ENCODE measurements around the gene TMC3. TPM values are rescaled to one million over a fixed set of nuclear protein-coding genes. Genes with fewer than 3 reads are reported as not detected.

TMC3 gene
- total RNA-seq, 2 experiments from 2014 or later = not detected

GRCh38 chr15:81313686-81314085, 60.3 kb downstream of the TMC3 start:
- H3K27ac Mint-ChIP-seq = peak overlapping the region; percentile 73
- peaks cover 73% of the 10 kb centered on the region for H3K36me3 Mint-ChIP-seq (ENCODE audit: low read depth)
- CTCF ChIA-PET = no interaction called here
- H3K9me3 Mint-ChIP-seq = no peaks in the 10 kb centered on the region
- H3K4me1 Mint-ChIP-seq (ENCODE audit: low read depth) = peaks cover 75% of the 10 kb centered on the region
- intact Hi-C loops (cut with micrococcal nuclease) = no loop called here
- H3K27me3 Mint-ChIP-seq (ENCODE audit: low read depth) = no peaks in the 10 kb centered on the region
- H3K4me3 Mint-ChIP-seq = no peak overlapping the region
- DNase-seq = no peak

- Mint-ChIP-seq H3K4me1 (ENCODE audit: low read depth) (peaks cover 71% of the 10 kb centered on the region), H3K36me3 (ENCODE audit: low read depth) (peaks cover 74% of the 10 kb centered on the region), H3K4me3 (no peak overlapping the region), H3K27ac (peak overlapping the region; percentile 6), H3K27me3 (ENCODE audit: low read depth) (no peaks in the 10 kb centered on the region), H3K9me3 (no peaks in the 10 kb centered on the region)
- intact Hi-C loops (cut with micrococcal nuclease) = no loop called here
- CTCF ChIA-PET = interaction anchor here (0.7 kb wide), 1 partner anchor 27 kb away, joined by 3 read pairs; no protein-coding TSS in a partner anchor
- DNase-seq = no peak
Measured at GRCh38 chr15:81312790-81313543, 61.0 kb downstream of the TMC3 start.

GRCh38 chr15:81311752-81312464, 62.1 kb downstream of the TMC3 start:
- H3K27ac Mint-ChIP-seq = peak overlapping the region; percentile 60
- peaks cover 71% of the 10 kb centered on the region for H3K4me1 Mint-ChIP-seq (ENCODE audit: low read depth)
- CTCF ChIA-PET = interaction anchor here (0.7 to 1.8 kb wide), 4 partner anchors 15 to 36 kb away, joined by 3 to 7 read pairs (median 4); no protein-coding TSS in a partner anchor
- H3K27me3 Mint-ChIP-seq (ENCODE audit: low read depth) = no peaks in the 10 kb centered on the region
- no peak for DNase-seq
- H3K9me3 Mint-ChIP-seq = no peaks in the 10 kb centered on the region
- no peak overlapping the region for H3K4me3 Mint-ChIP-seq
- peaks cover 73% of the 10 kb centered on the region for H3K36me3 Mint-ChIP-seq (ENCODE audit: low read depth)
- intact Hi-C loops (cut with micrococcal nuclease) = no loop called here

GRCh38 chr15:81310480-81310879, 63.5 kb downstream of the TMC3 start:
- H3K36me3 Mint-ChIP-seq (ENCODE audit: low read depth) = peaks cover 74% of the 10 kb centered on the region
- CTCF ChIA-PET = interaction anchor here (1.0 to 1.8 kb wide), 4 partner anchors 9 to 44 kb away, joined by 3 to 7 read pairs (median 4); no protein-coding TSS in a partner anchor
- intact Hi-C loops (cut with micrococcal nuclease) = no loop called here
- peaks cover 69% of the 10 kb centered on the region for H3K4me1 Mint-ChIP-seq (ENCODE audit: low read depth)
- no peak for DNase-seq
- peak overlapping the region; percentile 60 for H3K27ac Mint-ChIP-seq
- H3K27me3 Mint-ChIP-seq (ENCODE audit: low read depth) = no peaks in the 10 kb centered on the region
- H3K4me3 Mint-ChIP-seq = no peak overlapping the region
- H3K9me3 Mint-ChIP-seq = no peaks in the 10 kb centered on the region

GRCh38 chr15:81309647-81310450, 64.2 kb downstream of the TMC3 start:
- CTCF ChIA-PET = interaction anchor here (1.0 to 1.3 kb wide), 5 partner anchors 9 to 44 kb away, joined by 3 to 5 read pairs (median 3); partner anchors contain the start of gene STARD5
- H3K27me3 Mint-ChIP-seq (ENCODE audit: low read depth) = no peaks in the 10 kb centered on the region
- no peak overlapping the region for H3K4me3 Mint-ChIP-seq
- no peak for DNase-seq
- peaks cover 71% of the 10 kb centered on the region for H3K36me3 Mint-ChIP-seq (ENCODE audit: low read depth)
- H3K27ac Mint-ChIP-seq = peak overlapping the region; percentile 60
- intact Hi-C loops (cut with micrococcal nuclease) = no loop called here
- peaks cover 68% of the 10 kb centered on the region for H3K4me1 Mint-ChIP-seq (ENCODE audit: low read depth)
- H3K9me3 Mint-ChIP-seq = no peaks in the 10 kb centered on the region

DNA sequence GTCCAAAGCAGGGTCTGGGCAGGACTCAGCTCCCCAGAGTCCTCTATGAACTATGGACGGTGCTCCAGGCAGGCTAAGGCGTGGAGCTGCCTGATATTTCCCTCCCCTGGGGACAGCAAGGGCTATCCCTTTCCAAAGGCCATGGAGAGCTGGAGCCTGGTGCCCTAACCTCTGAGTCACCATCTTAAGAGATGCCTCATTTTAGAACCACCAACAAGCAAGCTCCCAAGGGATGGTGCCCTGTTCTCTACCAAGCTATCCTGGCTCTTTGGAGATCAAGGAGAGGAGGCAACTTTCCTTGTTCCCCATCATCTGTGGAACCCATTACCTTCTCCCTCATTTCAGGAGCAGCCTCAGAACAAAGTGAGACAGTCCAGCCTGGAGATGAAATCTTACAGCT, 65.8 kb downstream of the TMC3 start:
- H3K9me3 Mint-ChIP-seq = no peaks in the 10 kb centered on the region
- CTCF ChIA-PET = interaction anchor here (1.1 to 2.5 kb wide), 6 partner anchors 9 to 42 kb away, joined by 3 to 11 read pairs (median 7); no protein-coding TSS in a partner anchor
- no peak overlapping the region for H3K4me3 Mint-ChIP-seq
- peaks cover 83% of the 10 kb centered on the region for H3K36me3 Mint-ChIP-seq (ENCODE audit: low read depth)
- DNase-seq = no peak
- H3K4me1 Mint-ChIP-seq (ENCODE audit: low read depth) = peaks cover 75% of the 10 kb centered on the region
- intact Hi-C loops (cut with micrococcal nuclease) = no loop called here
- peak overlapping the region; percentile 24 for H3K27ac Mint-ChIP-seq
- no peaks in the 10 kb centered on the region for H3K27me3 Mint-ChIP-seq (ENCODE audit: low read depth)

DNA sequence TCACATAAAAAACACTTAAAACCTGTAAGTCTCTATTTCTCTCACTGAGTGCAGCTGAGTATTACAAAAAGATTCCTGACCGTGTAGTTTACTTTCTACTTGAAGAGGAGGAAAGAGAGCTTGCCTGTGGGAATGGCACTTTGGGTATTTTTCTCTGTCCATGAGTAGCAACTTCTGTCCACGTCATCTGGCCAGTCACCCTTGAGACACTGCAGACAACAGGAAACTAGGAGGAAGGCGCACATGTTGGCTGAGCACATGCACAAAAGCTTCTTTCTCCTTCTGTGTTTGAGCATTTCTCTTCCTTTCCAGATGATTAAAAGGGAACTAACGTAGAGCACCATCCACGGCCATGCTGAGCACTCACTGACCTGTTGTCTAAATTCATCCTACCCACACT, 69.8 kb downstream of the TMC3 start:
- Mint-ChIP-seq H3K4me3 (peak overlapping the region; percentile 93), H3K27ac (peak overlapping the region; percentile 99), H3K36me3 (ENCODE audit: low read depth) (peaks cover 82% of the 10 kb centered on the region), H3K9me3 (no peaks in the 10 kb centered on the region), H3K27me3 (ENCODE audit: low read depth) (no peaks in the 10 kb centered on the region), H3K4me1 (ENCODE audit: low read depth) (peaks cover 66% of the 10 kb centered on the region)
- CTCF ChIA-PET = interaction anchor here (0.7 to 2.4 kb wide), 4 partner anchors 8 to 313 kb away, joined by 3 to 14 read pairs (median 4); no protein-coding TSS in a partner anchor
- intact Hi-C loops (cut with micrococcal nuclease) = no loop called here
- DNase-seq = peak; percentile 33

DNA sequence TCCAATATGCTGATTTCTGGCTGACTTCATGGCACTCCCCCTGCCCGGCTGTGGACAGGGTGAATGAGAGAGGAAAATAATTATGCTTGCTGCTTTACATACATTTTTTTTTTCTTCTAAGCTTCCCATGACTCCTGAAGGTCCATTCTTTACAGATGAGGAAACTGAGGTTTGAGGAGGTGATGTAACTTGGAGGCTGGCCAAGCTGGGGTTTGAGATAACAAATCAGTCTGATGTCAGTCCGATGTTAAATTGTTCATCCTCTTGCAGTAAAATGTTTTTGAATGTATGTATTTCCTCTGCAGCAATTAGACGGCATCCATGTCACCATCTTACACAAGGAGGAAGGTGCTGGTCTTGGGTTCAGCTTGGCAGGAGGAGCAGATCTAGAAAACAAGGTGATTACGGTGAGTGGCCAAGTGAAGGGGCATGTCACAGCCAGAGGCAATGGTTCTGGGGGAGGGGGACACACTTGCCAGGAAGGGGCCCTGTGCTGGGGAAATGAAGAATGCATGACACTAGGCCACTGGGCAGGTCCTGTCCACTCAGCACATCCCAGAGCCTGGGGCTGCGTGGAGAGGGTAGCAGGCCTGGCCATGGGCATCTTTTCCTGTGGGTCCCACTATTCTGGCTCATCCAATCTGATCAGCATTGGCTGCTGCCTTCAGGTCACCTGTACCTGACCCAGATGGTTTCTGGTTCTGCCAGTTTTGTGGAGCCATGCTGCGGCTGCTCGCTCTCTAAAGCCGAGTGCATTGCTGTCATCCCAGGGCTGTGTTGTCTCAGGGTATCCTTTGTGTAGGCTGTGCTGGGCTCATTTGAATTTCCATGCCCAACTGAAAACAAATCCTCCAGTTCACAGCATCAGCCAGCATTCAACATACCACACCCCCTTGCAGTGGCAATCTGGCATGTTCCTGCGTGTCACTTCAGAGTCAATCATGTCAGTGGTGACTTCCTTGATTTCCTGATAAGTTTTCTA, 70.5 kb downstream of the TMC3 start:
- peak overlapping the region; percentile 93 for H3K4me3 Mint-ChIP-seq
- H3K36me3 Mint-ChIP-seq (ENCODE audit: low read depth) = peaks cover 80% of the 10 kb centered on the region
- H3K27ac Mint-ChIP-seq = peak overlapping the region; percentile 99
- CTCF ChIA-PET = interaction anchor here (0.7 to 5.0 kb wide), 5 partner anchors 12 to 37 kb away, joined by 3 to 43 read pairs (median 5); no protein-coding TSS in a partner anchor
- DNase-seq = peak; percentile 34
- intact Hi-C loops (cut with micrococcal nuclease) = loop anchor here (2.0 kb wide), 1 partner anchor 17 kb away; no protein-coding TSS in a partner anchor
- no peaks in the 10 kb centered on the region for H3K27me3 Mint-ChIP-seq (ENCODE audit: low read depth)
- H3K9me3 Mint-ChIP-seq = no peaks in the 10 kb centered on the region
- peaks cover 63% of the 10 kb centered on the region for H3K4me1 Mint-ChIP-seq (ENCODE audit: low read depth)

DNA sequence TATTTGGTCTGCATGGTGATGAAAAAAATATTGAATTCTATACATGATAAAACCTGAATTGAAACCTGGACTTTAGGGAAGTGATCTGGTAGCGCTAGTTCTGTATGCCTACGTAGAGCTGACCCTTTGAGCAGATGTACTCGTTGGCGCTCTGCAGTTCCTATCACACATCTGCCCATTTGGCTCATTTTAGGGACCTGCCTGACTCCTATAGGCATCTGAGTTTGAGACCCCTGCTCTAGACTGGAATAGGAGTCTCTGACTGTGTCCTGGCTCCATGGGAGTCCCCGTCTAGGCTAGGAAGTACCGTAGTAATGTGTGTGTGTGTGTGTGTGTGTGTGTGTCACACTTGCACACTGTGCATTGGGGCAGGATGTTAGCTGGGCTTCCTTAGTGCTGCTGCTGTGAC, 71.3 kb downstream of the TMC3 start:
- intact Hi-C loops (cut with micrococcal nuclease) = loop anchor here (1.0 to 2.0 kb wide), 2 partner anchors 8 to 16 kb away; no protein-coding TSS in a partner anchor
- Mint-ChIP-seq H3K36me3 (ENCODE audit: low read depth) (peaks cover 75% of the 10 kb centered on the region), H3K27ac (peak overlapping the region; percentile 99), H3K4me3 (peak overlapping the region; percentile 93), H3K27me3 (ENCODE audit: low read depth) (no peaks in the 10 kb centered on the region), H3K9me3 (no peaks in the 10 kb centered on the region), H3K4me1 (ENCODE audit: low read depth) (peaks cover 63% of the 10 kb centered on the region)
- CTCF ChIA-PET = interaction anchor here (0.8 to 5.0 kb wide), 6 partner anchors 10 to 36 kb away, joined by 3 to 43 read pairs (median 6); no protein-coding TSS in a partner anchor
- DNase-seq = peak; percentile 34

- H3K9me3 Mint-ChIP-seq = no peaks in the 10 kb centered on the region
- CTCF ChIA-PET = interaction anchor here (0.7 to 5.0 kb wide), 9 partner anchors 9 to 1157 kb away, joined by 3 to 43 read pairs (median 4); no protein-coding TSS in a partner anchor
- peak; percentile 69 for DNase-seq
- intact Hi-C loops (cut with micrococcal nuclease) = loop anchor here (1.0 to 2.0 kb wide), 2 partner anchors 8 to 15 kb away; no protein-coding TSS in a partner anchor
- peak overlapping the region; percentile 99 for H3K27ac Mint-ChIP-seq
- H3K4me1 Mint-ChIP-seq (ENCODE audit: low read depth) = peaks cover 64% of the 10 kb centered on the region
- H3K4me3 Mint-ChIP-seq = peak overlapping the region; percentile 93
- peaks cover 74% of the 10 kb centered on the region for H3K36me3 Mint-ChIP-seq (ENCODE audit: low read depth)
- no peaks in the 10 kb centered on the region for H3K27me3 Mint-ChIP-seq (ENCODE audit: low read depth)
Measured at GRCh38 chr15:81301815-81302399, 72.1 kb downstream of the TMC3 start.

Measured in activated naive CD4-positive, alpha-beta T cell treated with anti-CD3 and anti-CD28 coated beads for 36 hours (primary cell).